Measurements from ENCODE around the gene UNKL.

The UNKL gene

DNA sequence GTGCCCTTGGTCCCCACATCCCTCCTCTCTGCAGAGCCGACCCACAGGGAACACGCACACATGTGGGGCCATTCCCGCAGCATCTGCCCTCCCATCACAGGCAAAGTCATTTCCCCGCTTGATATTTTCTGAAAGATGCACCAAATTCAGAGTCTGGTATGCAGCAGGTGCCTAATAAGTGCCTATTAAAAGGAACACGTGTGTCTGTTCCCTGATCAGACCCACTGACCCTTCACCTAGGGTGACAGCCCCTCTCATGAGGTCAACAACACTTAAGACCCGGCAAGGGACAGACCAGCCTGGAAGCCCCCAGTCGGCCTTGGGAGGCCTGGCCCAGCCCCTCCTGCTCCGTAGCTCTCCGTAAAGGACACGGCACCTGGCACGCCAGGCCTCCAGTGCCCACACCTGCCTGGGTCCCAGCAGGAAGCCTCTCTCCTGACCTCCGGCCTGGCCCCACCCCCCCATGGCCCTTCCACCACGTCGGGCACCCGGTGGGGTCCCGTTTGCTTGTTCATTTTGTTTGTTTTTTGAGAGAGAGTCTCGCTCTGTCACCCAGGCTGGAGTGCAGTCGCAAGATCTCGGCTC lies 20.0 kb downstream of the UNKL start:
- POLR2A ChIA-PET: interaction anchor here (1.5 kb wide), 1 partner anchor 26 kb away, joined by 3 read pairs; no protein-coding TSS in a partner anchor
- CTCF ChIA-PET: no interaction called here
- no peak for DNase-seq (ENCODE audit: low read depth, low spot score)
- TF ChIP-seq, protein P1, sequence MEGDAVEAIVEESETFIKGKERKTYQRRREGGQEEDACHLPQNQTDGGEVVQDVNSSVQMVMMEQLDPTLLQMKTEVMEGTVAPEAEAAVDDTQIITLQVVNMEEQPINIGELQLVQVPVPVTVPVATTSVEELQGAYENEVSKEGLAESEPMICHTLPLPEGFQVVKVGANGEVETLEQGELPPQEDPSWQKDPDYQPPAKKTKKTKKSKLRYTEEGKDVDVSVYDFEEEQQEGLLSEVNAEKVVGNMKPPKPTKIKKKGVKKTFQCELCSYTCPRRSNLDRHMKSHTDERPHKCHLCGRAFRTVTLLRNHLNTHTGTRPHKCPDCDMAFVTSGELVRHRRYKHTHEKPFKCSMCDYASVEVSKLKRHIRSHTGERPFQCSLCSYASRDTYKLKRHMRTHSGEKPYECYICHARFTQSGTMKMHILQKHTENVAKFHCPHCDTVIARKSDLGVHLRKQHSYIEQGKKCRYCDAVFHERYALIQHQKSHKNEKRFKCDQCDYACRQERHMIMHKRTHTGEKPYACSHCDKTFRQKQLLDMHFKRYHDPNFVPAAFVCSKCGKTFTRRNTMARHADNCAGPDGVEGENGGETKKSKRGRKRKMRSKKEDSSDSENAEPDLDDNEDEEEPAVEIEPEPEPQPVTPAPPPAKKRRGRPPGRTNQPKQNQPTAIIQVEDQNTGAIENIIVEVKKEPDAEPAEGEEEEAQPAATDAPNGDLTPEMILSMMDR (IDR thresholded peaks at IDR 0.05; ENCODE audit: insufficient read depth, low read length, missing control alignments): no peak
- no peak overlapping the region for H3K4me3 ChIP-seq (ENCODE audit: low read depth, low read length)

DNA sequence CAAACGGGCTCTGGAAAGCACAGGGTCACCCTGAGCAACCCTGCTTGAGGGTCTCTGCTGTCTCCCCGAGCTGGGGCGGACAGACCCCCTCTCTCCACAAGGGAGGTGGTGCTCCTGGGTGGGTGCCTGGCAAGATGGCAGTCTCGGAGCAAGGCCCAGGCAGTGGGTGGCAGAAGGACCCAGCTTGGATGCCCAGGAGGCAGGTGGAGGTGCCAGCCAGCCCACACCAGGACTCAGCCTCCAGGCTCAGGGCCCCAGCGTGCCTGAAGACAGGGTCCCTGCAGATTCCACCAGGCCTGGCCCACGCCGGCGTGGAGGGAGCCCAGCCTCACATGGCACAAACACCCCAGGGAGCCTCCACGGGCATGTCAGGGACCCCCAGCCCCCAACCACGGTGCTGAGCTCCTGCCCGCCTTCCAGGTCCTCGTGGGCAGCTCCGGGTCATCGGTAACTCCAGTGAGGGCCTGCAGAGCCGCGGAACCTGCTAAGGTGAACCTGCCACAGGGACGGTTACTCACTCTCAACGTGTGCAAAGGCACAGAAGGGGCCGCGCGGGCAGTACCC lies 20.8 kb downstream of the UNKL start:
- CTCF ChIA-PET: no interaction called here
- POLR2A ChIA-PET: interaction anchor here (1.5 kb wide), 1 partner anchor 27 kb away, joined by 3 read pairs; no protein-coding TSS in a partner anchor
- no peak overlapping the region for H3K4me3 ChIP-seq (ENCODE audit: low read depth, low read length)
- TF ChIP-seq, protein P1 (IDR thresholded peaks at IDR 0.05; ENCODE audit: insufficient read depth, low read length, missing control alignments): no peak
- no peak for DNase-seq (ENCODE audit: low read depth, low spot score)

DNA sequence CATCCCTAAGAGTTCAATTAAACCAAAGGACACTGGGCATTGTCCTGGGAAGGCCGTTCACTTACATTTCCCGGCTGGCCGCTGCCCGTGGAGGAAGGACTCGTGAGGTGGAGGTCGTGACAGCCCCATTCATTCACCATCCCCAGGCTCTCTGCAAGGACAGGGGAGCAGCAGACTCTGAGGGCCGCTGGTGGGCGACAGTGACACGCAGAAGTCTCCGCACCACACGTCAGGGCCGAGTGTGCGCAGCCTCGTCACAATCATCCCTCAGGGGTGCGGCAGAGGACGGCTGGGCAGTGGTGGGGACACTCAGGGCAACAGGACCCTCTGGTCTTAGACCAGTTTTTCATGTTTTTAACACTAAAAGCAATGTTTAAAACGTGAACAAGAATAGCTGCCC lies 21.7 kb downstream of the UNKL start:
- ChIA-PET CTCF (no interaction called here), POLR2A (no interaction called here)
- TF ChIP-seq, protein P1 (IDR thresholded peaks at IDR 0.05; ENCODE audit: insufficient read depth, low read length, missing control alignments): no peak
- H3K4me3 ChIP-seq (ENCODE audit: low read depth, low read length): no peak overlapping the region
- no peak for DNase-seq (ENCODE audit: low read depth, low spot score)

DNA sequence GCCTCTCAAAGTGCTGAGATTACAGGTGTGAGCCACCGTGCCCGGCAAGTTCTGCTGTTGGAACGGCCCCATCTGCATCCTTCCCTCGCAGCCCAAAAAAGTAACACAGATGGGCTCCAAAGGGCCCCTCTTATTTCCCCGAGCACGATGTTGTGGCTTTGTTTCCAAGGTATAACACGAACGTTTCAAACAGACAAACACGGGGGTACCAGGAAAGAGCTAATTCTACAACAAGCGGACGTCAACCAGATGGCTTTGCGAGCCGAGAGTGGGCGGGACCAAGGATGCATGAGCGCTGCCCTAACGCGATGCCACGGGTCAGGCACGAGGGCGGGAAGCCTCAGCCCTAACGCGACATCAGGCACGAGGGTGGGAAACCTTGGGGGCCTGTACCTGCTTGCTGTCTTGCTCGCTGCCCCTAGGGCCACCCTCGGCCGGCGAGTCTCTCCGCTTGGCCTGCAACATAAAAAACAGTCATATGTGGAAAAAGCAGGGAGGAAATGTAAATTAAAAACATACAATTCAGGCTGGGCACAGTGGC lies 24.2 kb downstream of the UNKL start:
- POLR2A ChIA-PET: no interaction called here
- TF ChIP-seq, protein P1 (IDR thresholded peaks at IDR 0.05; ENCODE audit: insufficient read depth, low read length, missing control alignments): no peak
- CTCF ChIA-PET: interaction anchor here (1.7 kb wide), 1 partner anchor 27 kb away, joined by 4 read pairs; no protein-coding TSS in a partner anchor

DNA sequence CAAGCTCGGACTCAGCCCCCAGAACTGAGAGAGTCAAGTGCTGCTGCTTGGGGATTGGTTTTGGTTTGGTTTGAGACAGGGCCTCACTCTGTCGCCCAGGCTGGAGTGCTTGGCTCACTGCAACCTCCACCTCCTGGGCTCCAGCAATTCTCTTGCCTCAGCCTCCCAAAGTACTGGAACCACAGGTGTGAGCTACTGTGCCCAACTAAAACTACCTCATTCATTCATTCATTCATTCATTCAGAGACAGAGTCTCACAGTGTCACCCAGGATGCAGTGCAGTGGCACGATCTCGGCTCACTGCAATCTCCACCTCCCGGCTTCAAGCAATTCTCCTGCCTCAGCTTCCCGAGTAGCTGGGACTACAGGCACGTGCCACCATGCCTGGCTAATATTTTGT lies 24.7 kb downstream of the UNKL start:
- DNase-seq (ENCODE audit: low read depth, low spot score): no peak
- CTCF ChIA-PET: no interaction called here
- POLR2A ChIA-PET: no interaction called here
- TF ChIP-seq, protein P1 (IDR thresholded peaks at IDR 0.05; ENCODE audit: insufficient read depth, low read length, missing control alignments): no peak
- no peak overlapping the region for H3K4me3 ChIP-seq (ENCODE audit: low read depth, low read length)

More for the DNA sequence above, 24.2 kb downstream of the UNKL start:
- DNase-seq (ENCODE audit: low read depth, low spot score): no peak
- no peak overlapping the region for H3K4me3 ChIP-seq (ENCODE audit: low read depth, low read length)

DNA sequence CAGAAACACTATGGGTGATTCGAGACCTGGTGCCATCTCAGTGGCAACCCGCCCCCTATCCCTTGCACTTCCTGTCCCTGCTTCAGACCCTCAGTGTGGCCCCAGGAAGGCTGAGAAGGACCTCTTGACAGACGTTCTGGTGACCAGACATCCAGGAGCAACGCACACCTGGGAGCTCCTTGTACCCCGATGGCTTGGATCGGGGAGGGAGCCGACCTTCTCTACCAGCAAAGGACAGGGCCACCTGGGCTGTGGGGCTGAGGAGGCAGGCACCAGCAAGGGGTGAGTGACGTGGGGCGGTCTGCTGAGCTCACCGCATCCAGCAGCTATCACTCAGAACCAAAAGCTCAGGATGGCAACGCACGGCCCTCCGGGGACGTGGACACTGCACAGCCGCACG lies 27.2 kb downstream of the UNKL start:
- no peak for DNase-seq (ENCODE audit: low read depth, low spot score)
- no peak overlapping the region for H3K4me3 ChIP-seq (ENCODE audit: low read depth, low read length)
- ChIA-PET CTCF (interaction anchor here (0.6 kb wide), 1 partner anchor 31 kb away, joined by 3 read pairs; no protein-coding TSS in a partner anchor), POLR2A (no interaction called here)
- TF ChIP-seq, protein P1 (IDR thresholded peaks at IDR 0.05; ENCODE audit: insufficient read depth, low read length, missing control alignments): no peak
